Loucy (cell line): ENCODE data around the gene RTEL1.

Source experiments
- H2AFZ ChIP-seq: fragments of 200-600 bp; sonication (generic); 2 replicates; pipeline ENCODE4 v1.6.0; 2016; ENCODE audit warnings: antibody characterized with exemption, mild to moderate bottlenecking, low read length, moderate library complexity
- H3F3A ChIP-seq: fragments of 200-600 bp; 2 replicates; pipeline ENCODE4 v1.6.0; 2016; ENCODE audit warnings: antibody characterized with exemption, low read depth, mild to moderate bottlenecking
- H3K27me3 ChIP-seq: fragments of 200-600 bp; sonication (generic); 2 replicates; pipeline ENCODE4 v1.6.1; 2014; ENCODE audit warnings: low read length, mild to moderate bottlenecking; ENCODE audit not compliant: insufficient read depth, poor library complexity, severe bottlenecking
- H3K36me3 ChIP-seq: fragments of 200-600 bp; sonication (generic); 2 replicates; pipeline ENCODE4 v1.6.1; 2016; ENCODE audit warnings: low read length; ENCODE audit not compliant: insufficient read depth
- H3K4me1 ChIP-seq: fragments of 200-600 bp; sonication (generic); 2 replicates; pipeline ENCODE4 v1.5.1; 2014; ENCODE audit warnings: low read length, mild to moderate bottlenecking; ENCODE audit not compliant: insufficient read depth, poor library complexity, severe bottlenecking
- H3K4me2 ChIP-seq: fragments of 200-600 bp; sonication (generic); 2 replicates; pipeline ENCODE4 v1.6.0; 2014; ENCODE audit warnings: antibody characterized with exemption, low read length, low read depth, mild to moderate bottlenecking; ENCODE audit not compliant: poor library complexity, severe bottlenecking
- H3K4me3 ChIP-seq: fragments of 200-600 bp; sonication (generic); 2 replicates; pipeline ENCODE4 v1.5.1; 2014; ENCODE audit warnings: low read length, mild to moderate bottlenecking, mixed read lengths; ENCODE audit not compliant: poor library complexity, severe bottlenecking
- H3K79me2 ChIP-seq: fragments of 200-600 bp; sonication (generic); 2 replicates; pipeline ENCODE4 v1.6.1; 2014; ENCODE audit warnings: low read length; ENCODE audit not compliant: insufficient read depth
- H3K9ac ChIP-seq: fragments of 200-600 bp; sonication (generic); 2 replicates; pipeline ENCODE4 v1.6.0; 2014; ENCODE audit warnings: mild to moderate bottlenecking, low read depth, low read length, moderate library complexity; ENCODE audit not compliant: poor library complexity, severe bottlenecking
- H3K9me2 ChIP-seq: fragments of 200-600 bp; sonication (generic); replicated peaks from 2 replicates; pipeline ENCODE4 v1.6.1; 2016; ENCODE audit warnings: low read depth, low read length, mixed read lengths
- H3K9me3 ChIP-seq: fragments of 200-600 bp; sonication (generic); 2 replicates; pipeline ENCODE4 v1.6.1; 2014; ENCODE audit warnings: mild to moderate bottlenecking, antibody characterized with exemption, low read length, low read depth; ENCODE audit not compliant: insufficient read depth
- H4K20me1 ChIP-seq: fragments of 200-600 bp; sonication (generic); 2 replicates; pipeline ENCODE4 v1.6.0; 2014; ENCODE audit warnings: antibody characterized with exemption, low read length, mild to moderate bottlenecking; ENCODE audit not compliant: insufficient read depth, poor library complexity, severe bottlenecking
- EZH2phosphoT487 ChIP-seq: fragments of 200-600 bp; IDR thresholded peaks from 2 replicates; pipeline ENCODE4 v1.6.1; 2018; ENCODE audit warnings: antibody characterized with exemption, mild to moderate bottlenecking, moderate library complexity, borderline replicate concordance
- TF ChIP-seq, protein P1 (sequence below): fragments of 200-600 bp; sonication (generic); conservative IDR thresholded peaks from 2 replicates; pipeline ENCODE4 v1.5.1; 2014; ENCODE audit warnings: mild to moderate bottlenecking, antibody characterized with exemption, low read length

RTEL1 gene

DNA sequence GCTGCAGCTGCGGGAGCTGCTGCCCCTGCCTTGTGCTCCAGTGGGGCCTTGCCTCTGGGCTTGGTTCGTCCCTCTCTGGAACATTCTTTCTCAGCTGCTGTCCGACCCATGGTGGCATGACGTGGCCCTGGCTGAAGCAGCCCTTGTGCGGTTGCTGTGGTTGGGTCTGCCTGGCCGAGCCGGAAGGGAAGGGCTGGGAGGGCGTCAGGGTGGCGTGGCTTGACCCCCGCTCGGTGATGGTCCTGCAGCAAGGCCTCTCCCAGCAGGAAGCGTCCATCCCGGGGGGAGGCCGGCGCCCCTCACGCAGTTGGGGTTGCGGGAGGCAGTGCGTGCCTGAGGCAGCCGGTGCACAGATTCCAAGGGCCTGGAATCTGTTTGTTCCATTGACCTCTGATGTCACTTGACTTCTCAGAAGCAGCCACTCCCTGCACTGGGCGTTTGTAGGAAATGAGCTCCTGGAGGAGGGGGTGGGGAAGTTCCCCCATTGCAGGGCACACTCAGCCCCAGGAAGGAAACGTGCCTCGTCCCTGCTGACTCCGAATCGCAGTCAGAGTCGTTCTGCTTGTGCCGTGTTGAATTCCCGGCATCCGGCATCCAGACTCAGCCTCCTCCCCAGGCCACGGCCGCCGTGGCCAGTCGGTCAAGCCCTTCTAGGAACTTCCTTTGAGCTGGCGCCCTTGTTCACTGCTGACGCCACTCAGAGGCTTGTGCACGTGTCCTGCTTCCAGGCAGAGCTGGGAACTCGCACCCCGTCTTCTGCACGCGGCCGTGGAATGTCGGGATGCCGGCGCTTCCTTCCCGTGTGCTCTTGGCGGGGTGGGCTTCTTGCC is 28.6 kb downstream of the RTEL1 start:
- H3K27me3 ChIP-seq = no peaks in the 10 kb centered on the region
- H2AFZ ChIP-seq = no peak overlapping the region

GRCh38 chr20:63687419-63688178 is 29.5 kb downstream of the RTEL1 start:
- no peak for TF ChIP-seq EZH2phosphoT487
- TF ChIP-seq, protein P1, sequence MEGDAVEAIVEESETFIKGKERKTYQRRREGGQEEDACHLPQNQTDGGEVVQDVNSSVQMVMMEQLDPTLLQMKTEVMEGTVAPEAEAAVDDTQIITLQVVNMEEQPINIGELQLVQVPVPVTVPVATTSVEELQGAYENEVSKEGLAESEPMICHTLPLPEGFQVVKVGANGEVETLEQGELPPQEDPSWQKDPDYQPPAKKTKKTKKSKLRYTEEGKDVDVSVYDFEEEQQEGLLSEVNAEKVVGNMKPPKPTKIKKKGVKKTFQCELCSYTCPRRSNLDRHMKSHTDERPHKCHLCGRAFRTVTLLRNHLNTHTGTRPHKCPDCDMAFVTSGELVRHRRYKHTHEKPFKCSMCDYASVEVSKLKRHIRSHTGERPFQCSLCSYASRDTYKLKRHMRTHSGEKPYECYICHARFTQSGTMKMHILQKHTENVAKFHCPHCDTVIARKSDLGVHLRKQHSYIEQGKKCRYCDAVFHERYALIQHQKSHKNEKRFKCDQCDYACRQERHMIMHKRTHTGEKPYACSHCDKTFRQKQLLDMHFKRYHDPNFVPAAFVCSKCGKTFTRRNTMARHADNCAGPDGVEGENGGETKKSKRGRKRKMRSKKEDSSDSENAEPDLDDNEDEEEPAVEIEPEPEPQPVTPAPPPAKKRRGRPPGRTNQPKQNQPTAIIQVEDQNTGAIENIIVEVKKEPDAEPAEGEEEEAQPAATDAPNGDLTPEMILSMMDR = no peak
- Histone ChIP-seq H3K9me3 (no peaks in the 10 kb centered on the region), H2AFZ (no peak overlapping the region), H3K9ac (no peak overlapping the region), H3K9me2 (no peaks in the 10 kb centered on the region), H3K36me3 (no peaks in the 10 kb centered on the region), H3K4me1 (peaks cover under 1% of the 10 kb centered on the region), H3K79me2 (no peaks in the 10 kb centered on the region), H4K20me1 (no peaks in the 10 kb centered on the region), H3K4me2 (no peak overlapping the region), H3F3A (no peaks in the 10 kb centered on the region), H3K27me3 (no peaks in the 10 kb centered on the region), H3K4me3 (no peak overlapping the region)

More for the DNA sequence above, 28.6 kb downstream of the RTEL1 start:
- H3K4me3 ChIP-seq = no peak overlapping the region
- no peaks in the 10 kb centered on the region for H3K9me3 ChIP-seq
- H3K79me2 ChIP-seq = no peaks in the 10 kb centered on the region
- no peaks in the 10 kb centered on the region for H3K9me2 ChIP-seq
- no peaks in the 10 kb centered on the region for H3K36me3 ChIP-seq
- no peaks in the 10 kb centered on the region for H4K20me1 ChIP-seq
- H3K4me1 ChIP-seq = peaks cover 4% of the 10 kb centered on the region
- TF ChIP-seq, protein P1 = no peak
- TF ChIP-seq EZH2phosphoT487 = no peak
- H3F3A ChIP-seq = no peaks in the 10 kb centered on the region
- H3K4me2 ChIP-seq = no peak overlapping the region
- H3K9ac ChIP-seq = no peak overlapping the region

DNA sequence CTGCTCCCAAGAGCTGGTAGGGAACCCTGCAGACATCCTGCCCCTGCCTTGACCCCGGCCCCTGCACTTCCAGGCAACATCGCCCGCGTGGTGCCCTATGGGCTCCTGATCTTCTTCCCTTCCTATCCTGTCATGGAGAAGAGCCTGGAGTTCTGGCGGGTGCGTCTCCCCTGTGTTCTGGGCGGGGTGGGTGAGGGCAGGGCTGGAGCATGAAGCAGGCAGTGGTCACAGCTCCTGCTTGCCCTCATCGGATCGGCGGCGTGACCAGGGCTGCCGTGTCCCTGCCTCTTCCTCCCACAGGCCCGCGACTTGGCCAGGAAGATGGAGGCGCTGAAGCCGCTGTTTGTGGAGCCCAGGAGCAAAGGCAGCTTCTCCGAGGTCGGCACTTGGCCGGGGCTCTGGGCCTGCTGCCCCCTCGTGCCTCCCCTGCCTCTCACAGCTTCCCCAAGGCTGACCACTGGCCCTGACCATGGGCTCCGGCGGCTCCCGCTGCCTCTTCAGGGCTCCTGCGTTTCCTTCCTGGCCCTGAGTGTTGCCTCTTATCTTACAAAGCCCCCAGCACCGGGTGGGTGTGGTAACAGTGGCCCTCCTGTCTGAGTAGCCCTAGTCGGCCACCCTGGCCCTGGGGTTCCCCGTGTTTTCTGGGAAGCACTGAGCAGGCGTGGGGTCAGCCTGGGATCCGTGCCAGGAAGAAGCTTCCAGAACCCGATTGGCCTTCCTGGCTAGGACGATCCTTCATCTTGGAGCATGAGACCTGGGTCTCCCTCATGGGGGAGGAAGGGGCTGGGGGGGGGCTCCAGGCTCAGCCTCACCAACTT is 30.3 kb downstream of the RTEL1 start:
- H3K4me1 ChIP-seq = no peaks in the 10 kb centered on the region
- TF ChIP-seq, protein P1 = no peak
- no peak for TF ChIP-seq EZH2phosphoT487
- H3K79me2 ChIP-seq = no peaks in the 10 kb centered on the region
- H3K9ac ChIP-seq = no peak overlapping the region
- no peak overlapping the region for H3K4me2 ChIP-seq
- no peaks in the 10 kb centered on the region for H3F3A ChIP-seq
- H2AFZ ChIP-seq = no peak overlapping the region
- no peaks in the 10 kb centered on the region for H4K20me1 ChIP-seq
- no peak overlapping the region for H3K4me3 ChIP-seq
- H3K27me3 ChIP-seq = no peaks in the 10 kb centered on the region
- no peaks in the 10 kb centered on the region for H3K9me3 ChIP-seq
- no peaks in the 10 kb centered on the region for H3K9me2 ChIP-seq
- no peaks in the 10 kb centered on the region for H3K36me3 ChIP-seq
